Testis (tissue), 3 donors: ENCODE results near the gene SNRPD3. TPM values are rescaled to one million over a fixed set of nuclear protein-coding genes. Genes with fewer than 3 reads are reported as not detected.
"Not testable (repeated sequence)": the region's sequence is repeated elsewhere in the genome, so short reads cannot be mapped to it uniquely, and the experiment has no call there.

Experiments
- DNase-seq: peaks from one replicate; pipeline ENCODE4 v3.0.0-alpha.2; 2019
- H3K27ac ChIP-seq, 2 donors: fragments of 200-600 bp; sonication (generic); one replicate each; pipeline ENCODE4 v1.5.1; 2019
- H3K27me3 ChIP-seq: fragments of 200-600 bp; sonication (generic); one replicate; pipeline ENCODE4 v1.5.1; 2019
- H3K36me3 ChIP-seq: fragments of 200-600 bp; sonication (generic); one replicate; pipeline ENCODE4 v1.5.1; 2017; ENCODE audit warnings: low read depth; ENCODE audit errors: missing control alignments
- H3K4me1 ChIP-seq: fragments of 200-600 bp; sonication (generic); one replicate; pipeline ENCODE4 v1.5.1; 2019
- H3K4me3 ChIP-seq, 2 donors: fragments of 200-600 bp; sonication (generic); one replicate each; pipeline ENCODE4 v1.5.1; 2017 to 2019
- H3K9me3 ChIP-seq: fragments of 200-600 bp; sonication (generic); one replicate; pipeline ENCODE4 v1.5.1; 2017
- CTCF ChIP-seq, 3 experiments: fragments of 450-650 bp in 2 of 3; fragments of 200-600 bp in 1 of 3; sonication (generic) in 1 of 3; IDR thresholded peaks; one replicate each; pipeline ENCODE4 v1.5.1; 2016 to 2019; ENCODE audit warnings: antibody characterized with exemption in 3 of 3, mild to moderate bottlenecking in 2 of 3, moderate library complexity in 1 of 3
- POLR2A ChIP-seq: fragments of 450-650 bp; IDR thresholded peaks from one replicate; pipeline ENCODE4 v1.6.1; 2017; ENCODE audit warnings: antibody characterized with exemption, mild to moderate bottlenecking, moderate library complexity
- WGBS, 2 donors: methylation state at CpG; one replicate each; pipeline ENCODE4 v1.1.5; 2018; 5-methylcytosine and 5-hydroxymethylcytosine counted together
- intact Hi-C: fragments of 100-400 bp; cut with DNase I; formaldehyde crosslinking; loops from one replicate; pipeline ENCODE4 v1.15.1; 2023; ENCODE audit warnings: low total_unique reads
- polyA plus RNA-seq: library from polyadenylated mRNA; stranded (reverse); fragments of 350-450 nt; fragmentation: Illumina TruSeq; extraction: RNeasy Lipid Tissue Mini Kit (QIAGEN cat#74804); gene quantifications from one replicate; pipeline ENCODE4 v1.2.3, GENCODE V29; 2014; ENCODE audit warnings: low read depth, low replicate concordance; ENCODE audit not compliant: insufficient read depth
- total RNA-seq, 2 donors: library from RNA; depleted of rRNA; stranded (reverse); fragments of >200 nt; gene quantifications; one replicate each; pipeline ENCODE4 v1.2.3, GENCODE V29; 2016

The SNRPD3 gene
- total and polyA plus RNA-seq, 3 donors from 2014 or later: 75.5 to 175 (median 117) TPM

- H3K27me3 ChIP-seq: no peaks in the 10 kb centered on the region
- H3K27ac ChIP-seq: peak overlapping the region; percentile 82 to 88
- no peaks in the 10 kb centered on the region for H3K36me3 ChIP-seq
- no peak overlapping the region for H3K4me3 ChIP-seq
- WGBS, 2 donors: 52 to 53% methylated on average over 11 to 16 of the region's 16 CpGs
- H3K4me1 ChIP-seq: peaks cover 40% of the 10 kb centered on the region
- intact Hi-C loops: no loop called here
- DNase-seq: no peak
- H3K9me3 ChIP-seq: no peaks in the 10 kb centered on the region
- TF ChIP-seq POLR2A (no peak), CTCF (IDR thresholded peaks at IDR 0.05) (no peak)
These were observed 38.2 kb downstream of the SNRPD3 start for GRCh38 chr22:24593836-24594568.

GRCh38 chr22:24594569-24595120 lies 38.8 kb downstream of the SNRPD3 start:
- H3K27ac ChIP-seq: peak overlapping the region; percentile 25 to 88
- no peak overlapping the region for H3K4me3 ChIP-seq
- no peaks in the 10 kb centered on the region for H3K27me3 ChIP-seq
- no peak for TF ChIP-seq POLR2A
- TF ChIP-seq CTCF (IDR thresholded peaks at IDR 0.05): no peak
- peaks cover 33% of the 10 kb centered on the region for H3K4me1 ChIP-seq
- intact Hi-C loops: no loop called here
- H3K36me3 ChIP-seq: no peaks in the 10 kb centered on the region
- 67 to 81% methylated on average over 6 to 7 of the region's 7 CpGs for WGBS, 2 donors
- DNase-seq: no peak
- H3K9me3 ChIP-seq: no peaks in the 10 kb centered on the region

GRCh38 chr22:24595228-24595627 lies 39.4 kb downstream of the SNRPD3 start:
- TF ChIP-seq CTCF (IDR thresholded peaks at IDR 0.05) (no peak), POLR2A (no peak)
- Histone ChIP-seq H3K9me3 (no peaks in the 10 kb centered on the region), H3K36me3 (no peaks in the 10 kb centered on the region), H3K4me3 (no peak overlapping the region), H3K4me1 (peaks cover 27% of the 10 kb centered on the region), H3K27me3 (no peaks in the 10 kb centered on the region), H3K27ac (peak overlapping the region in 1 of 2 donors; percentile 25)
- intact Hi-C loops: no loop called here
- 93 to 100% methylated on average over 2 to 6 of the region's 6 CpGs for WGBS, 2 donors
- no peak for DNase-seq

GRCh38 chr22:24595863-24596262 lies 40.1 kb downstream of the SNRPD3 start:
- no peak overlapping the region for H3K4me3 ChIP-seq
- TF ChIP-seq POLR2A (no peak), CTCF (IDR thresholded peaks at IDR 0.05) (no peak)
- 84 to 85% methylated on average over 2 to 4 of the region's 4 CpGs for WGBS, 2 donors
- DNase-seq: no peak
- peaks cover 21% of the 10 kb centered on the region for H3K4me1 ChIP-seq
- intact Hi-C loops: no loop called here
- no peaks in the 10 kb centered on the region for H3K36me3 ChIP-seq
- H3K9me3 ChIP-seq: no peaks in the 10 kb centered on the region
- H3K27me3 ChIP-seq: no peaks in the 10 kb centered on the region
- H3K27ac ChIP-seq: no peak overlapping the region

GRCh38 chr22:24597076-24597475 lies 41.3 kb downstream of the SNRPD3 start:
- H3K27me3 ChIP-seq, H3K4me3 ChIP-seq, H3K36me3 ChIP-seq, intact Hi-C loops, DNase-seq, H3K9me3 ChIP-seq: not testable (repeated sequence)
- peak overlapping the region in 1 of 2 donors; percentile 8 for H3K27ac ChIP-seq
- 86 to 90% methylated on average over 9 of the region's 9 CpGs for WGBS, 2 donors
- H3K4me1 ChIP-seq: peaks cover 25% of the 10 kb centered on the region
